Adrenal gland (tissue), 12 donors: ENCODE results near the gene DYSF. TPM values are rescaled to one million over a fixed set of nuclear protein-coding genes. Genes with fewer than 3 reads are reported as not detected.

Experiments used
- DNase-seq, 7 donors: peaks; one replicate each; pipeline ENCODE4 v3.0.0-alpha.2; 2019 to 2020
- H3K27ac ChIP-seq, 5 donors: fragments of 200-600 bp; sonication (generic) in 4 of 5; 1 replicate in 3 of 5; 2 replicates in 2 of 5; pipeline versions ENCODE4 v1.5.1 to v1.8.0; 2016 to 2020; ENCODE audit warnings: mild to moderate bottlenecking in 1 of 5
- H3K27me3 ChIP-seq: fragments of 200-600 bp; 2 replicates; pipeline ENCODE4 v1.8.0; 2021
- H3K36me3 ChIP-seq, 2 donors: fragments of 200-600 bp; replicated peaks in 1 of 2; 1 replicate in 1 of 2; 2 replicates in 1 of 2; pipeline versions ENCODE4 v1.5.1 to v1.8.0; 2018 to 2022
- H3K4me1 ChIP-seq, 2 donors: fragments of 200-600 bp; replicated peaks in 1 of 2; 1 replicate in 1 of 2; 2 replicates in 1 of 2; pipeline versions ENCODE4 v1.5.1 to v1.8.0; 2018 to 2021
- H3K4me3 ChIP-seq, 4 donors: fragments of 200-600 bp; sonication (generic) in 3 of 4; one replicate each; pipeline ENCODE4 v1.5.1; 2016 to 2018
- H3K9me3 ChIP-seq, 3 donors: fragments of 200-600 bp; sonication (generic) in 1 of 3; replicated peaks in 1 of 3; 1 replicate in 2 of 3; 2 replicates in 1 of 3; pipeline versions ENCODE4 v1.5.1 to v1.8.0; 2016 to 2021
- POLR2A ChIP-seq, 2 donors: fragments of 450-650 bp; IDR thresholded peaks; one replicate each; pipeline ENCODE4 v1.6.1; 2017; ENCODE audit warnings: antibody characterized with exemption in 2 of 2, mild to moderate bottlenecking in 2 of 2, moderate library complexity in 1 of 2
- WGBS, 4 donors: extraction: QIAGEN DNeasy Blood & Tissue Kit in 2 of 4; methylation state at CpG; one replicate each; pipeline versions ENCODE4 v1.1.5 to v1.1.7; 2013 to 2017; 5-methylcytosine and 5-hydroxymethylcytosine counted together
- intact Hi-C, 2 donors: fragments of 100-400 bp; cut with DNase I; formaldehyde crosslinking; loops; one replicate each; pipeline versions ENCODE4 v1.14.1 to v1.15.0; 2022 to 2023
- polyA plus RNA-seq, 3 donors: library from polyadenylated mRNA; stranded (reverse); fragments of 200-250 nt in 2 of 3; fragments of 350-450 nt in 1 of 3; fragmentation: Illumina TruSeq in 1 of 3; extraction: RNeasy Lipid Tissue Mini Kit (QIAGEN cat#74804) in 1 of 3; gene quantifications; one replicate each; pipeline ENCODE4 v1.2.3, GENCODE V29; 2013 to 2014
- total RNA-seq, 9 donors: library from RNA; depleted of rRNA in 4 of 9; stranded (reverse); fragments of >200 nt in 4 of 9; fragments of 120-200 nt in 1 of 9; fragmentation: NEBNext Ultra II Directional in 1 of 9; extraction: Animal tissue kit (Norgen Biotek cat#: 25700) in 1 of 9; gene quantifications; one replicate each; pipeline versions ENCODE4 v1.1.0 to v1.2.4, GENCODE V29; 2013 to 2023
- TF ChIP-seq, protein P1 (sequence below), 6 experiments: fragments of 450-650 bp in 4 of 6; fragments of 200-600 bp in 2 of 6; sonication (generic) in 1 of 6; IDR thresholded peaks; 1 replicate in 5 of 6; 2 replicates in 1 of 6; pipeline versions ENCODE4 v1.5.1 to v1.8.0; 2016 to 2021; ENCODE audit warnings: antibody characterized with exemption in 6 of 6, mild to moderate bottlenecking in 2 of 6, moderate library complexity in 1 of 6
- donor health status: healthy with polysubstance abuse.
- donor health status: Bipolar disorder and iron deficiency.
- donor health status: DM: yes; HTN: yes; CAD: no.
- donor health status: DM: no; HTN: no; CAD: no.
- donor health status: DM: no; HTN: no; CAD: no.
- donor health status: DM: yes; HTN: yes; CAD: no.

Gene DYSF
- total and polyA plus RNA-seq, 12 donors, result 3.2 to 22.4 (median 15.3) TPM

- DNase-seq, result no peak
- intact Hi-C loops, result no loop called here
- Histone ChIP-seq H3K27ac (no peak overlapping the region), H3K4me1 (no peaks in the 10 kb centered on the region), H3K9me3 (no peaks in the 10 kb centered on the region), H3K36me3 (no peaks in the 10 kb centered on the region), H3K4me3 (no peak overlapping the region), H3K27me3 (no peaks in the 10 kb centered on the region)
- 31 to 54% (median 47%) methylated on average over 9 to 10 of the region's 10 CpGs for WGBS, 4 donors
- TF ChIP-seq, protein P1, sequence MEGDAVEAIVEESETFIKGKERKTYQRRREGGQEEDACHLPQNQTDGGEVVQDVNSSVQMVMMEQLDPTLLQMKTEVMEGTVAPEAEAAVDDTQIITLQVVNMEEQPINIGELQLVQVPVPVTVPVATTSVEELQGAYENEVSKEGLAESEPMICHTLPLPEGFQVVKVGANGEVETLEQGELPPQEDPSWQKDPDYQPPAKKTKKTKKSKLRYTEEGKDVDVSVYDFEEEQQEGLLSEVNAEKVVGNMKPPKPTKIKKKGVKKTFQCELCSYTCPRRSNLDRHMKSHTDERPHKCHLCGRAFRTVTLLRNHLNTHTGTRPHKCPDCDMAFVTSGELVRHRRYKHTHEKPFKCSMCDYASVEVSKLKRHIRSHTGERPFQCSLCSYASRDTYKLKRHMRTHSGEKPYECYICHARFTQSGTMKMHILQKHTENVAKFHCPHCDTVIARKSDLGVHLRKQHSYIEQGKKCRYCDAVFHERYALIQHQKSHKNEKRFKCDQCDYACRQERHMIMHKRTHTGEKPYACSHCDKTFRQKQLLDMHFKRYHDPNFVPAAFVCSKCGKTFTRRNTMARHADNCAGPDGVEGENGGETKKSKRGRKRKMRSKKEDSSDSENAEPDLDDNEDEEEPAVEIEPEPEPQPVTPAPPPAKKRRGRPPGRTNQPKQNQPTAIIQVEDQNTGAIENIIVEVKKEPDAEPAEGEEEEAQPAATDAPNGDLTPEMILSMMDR (IDR thresholded peaks at IDR 0.05), result no peak
- no peak for TF ChIP-seq POLR2A (IDR thresholded peaks at IDR 0.05)
Observed at GRCh38 chr2:71710367-71711132, 257.2 kb downstream of the DYSF start.

DNA sequence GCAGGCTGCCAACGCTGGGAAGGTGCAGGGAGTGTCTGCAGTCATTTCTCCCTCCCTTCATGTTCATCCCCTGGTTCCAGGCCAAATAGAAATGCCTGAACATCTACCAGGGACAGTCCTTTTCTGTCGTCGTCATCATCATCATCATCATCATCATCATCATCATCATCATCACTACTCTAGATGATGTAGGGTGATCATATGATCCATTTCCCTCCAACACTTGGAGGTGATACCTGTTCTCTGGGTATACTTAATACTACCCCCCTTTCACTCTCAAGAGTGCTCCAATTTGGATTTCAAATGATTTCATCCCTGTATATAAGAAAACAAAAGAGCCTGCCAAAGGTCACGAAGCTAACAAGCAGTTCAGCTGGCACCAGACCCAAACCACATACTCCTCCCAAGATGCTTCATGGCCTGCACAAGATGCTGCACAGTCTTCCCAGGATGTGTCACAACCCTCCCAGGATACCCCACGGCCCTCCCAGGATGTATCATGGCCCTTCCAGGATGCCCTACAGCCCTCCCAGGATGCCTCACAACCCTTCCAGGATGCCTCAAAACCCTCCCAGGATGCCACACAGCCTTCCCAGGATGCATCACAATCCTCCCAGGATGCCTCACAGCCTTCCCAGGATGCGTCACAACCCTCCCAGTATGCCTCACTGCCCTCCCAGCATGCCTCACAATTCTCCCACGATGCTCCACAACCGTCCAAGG lies 257.9 kb downstream of the DYSF start:
- TF ChIP-seq, protein P1 (IDR thresholded peaks at IDR 0.05), result no peak
- no peak for TF ChIP-seq POLR2A (IDR thresholded peaks at IDR 0.05)
- Histone ChIP-seq H3K27me3 (no peaks in the 10 kb centered on the region), H3K27ac (no peak overlapping the region), H3K4me3 (no peak overlapping the region), H3K4me1 (peaks cover under 1 to 1% of the 10 kb centered on the region in 2 donors), H3K36me3 (no peaks in the 10 kb centered on the region), H3K9me3 (no peaks in the 10 kb centered on the region)
- DNase-seq, result no peak
- WGBS, 4 donors, result 59 to 74% (median 65%) methylated on average over 8 of the region's 8 CpGs
- intact Hi-C loops, result no loop called here

DNA sequence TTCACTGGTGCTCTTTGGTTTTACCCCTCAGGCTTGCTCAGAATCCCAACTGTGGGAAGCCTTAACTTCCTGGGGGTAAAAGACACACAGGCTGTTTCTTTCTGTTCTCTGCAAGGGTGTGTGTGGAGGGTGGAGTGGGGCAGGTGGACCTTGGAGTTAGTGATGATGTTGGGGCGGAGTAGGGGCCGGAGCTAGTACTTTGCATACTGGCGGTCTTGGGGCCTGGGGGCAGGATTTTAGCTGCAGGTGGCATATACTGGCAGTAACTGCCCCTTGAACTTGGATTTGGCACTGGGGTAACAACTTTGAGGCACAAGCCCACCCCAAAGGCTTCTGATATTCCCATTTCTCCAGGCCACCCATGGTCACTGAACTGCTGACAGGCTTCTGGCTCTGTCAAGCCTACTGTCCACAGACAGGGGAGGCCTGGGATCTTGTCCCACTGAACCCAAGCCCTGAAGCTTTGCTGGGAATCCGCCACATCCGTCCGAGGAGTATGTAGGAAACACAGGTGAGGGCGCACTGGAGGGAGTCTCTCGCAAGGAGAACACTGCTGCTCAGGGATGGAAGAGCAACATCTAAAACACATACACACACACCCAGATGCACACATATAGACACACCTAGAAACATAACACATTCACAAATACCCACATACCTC lies 258.9 kb downstream of the DYSF start:
- no peaks in the 10 kb centered on the region for H3K9me3 ChIP-seq
- H3K4me3 ChIP-seq, result no peak overlapping the region
- H3K27me3 ChIP-seq, result no peaks in the 10 kb centered on the region
- H3K36me3 ChIP-seq, result no peaks in the 10 kb centered on the region
- H3K27ac ChIP-seq, result no peak overlapping the region
- H3K4me1 ChIP-seq, result peaks cover 10 to 11% of the 10 kb centered on the region in 2 donors
- TF ChIP-seq, protein P1 (IDR thresholded peaks at IDR 0.05), result no peak
- no peak for TF ChIP-seq POLR2A (IDR thresholded peaks at IDR 0.05)
- intact Hi-C loops, result no loop called here
- no peak for DNase-seq
- 88 to 97% (median 95%) methylated on average over 5 to 8 of the region's 8 CpGs for WGBS, 4 donors
